Measurements from ENCODE around the gene SLC44A4. TPM values are rescaled to one million over a fixed set of nuclear protein-coding genes. Genes with fewer than 3 reads are reported as not detected.
"Not testable (repeated sequence)": the region's sequence is repeated elsewhere in the genome, so short reads cannot be mapped to it uniquely, and the experiment has no call there.

SLC44A4 gene
- total RNA-seq, 5 donors from 2014 or later (not counting 1 experiment from before 2014, with no cell fraction given): 0.13 to 0.96 (median 0.57) TPM; not detected in 2

GRCh38 chr6:31861150-31861549 is 17.6 kb downstream of the SLC44A4 start:
- DNase-seq (no peak), ATAC-seq (replicated peaks in 1 of 4) (no peak)
- POLR2A ChIA-PET: no interaction called here
- CTCF ChIA-PET: no interaction called here
- H3K27ac ChIP-seq (ENCODE audit: low read length): no peak overlapping the region
- H3K4me1 Mint-ChIP-seq: peaks cover 23 to 33% (median 23%) of the 10 kb centered on the region in 3 donors
- WGBS (ENCODE audit: insufficient coverage): 88% methylated on average over 5 of the region's 7 CpGs
- no peak overlapping the region for H3K4me3 ChIP-seq (ENCODE audit: control insufficient read depth in 1 of 2, extremely low read depth in 1 of 2, low read length in 1 of 2)
- H3K4me1 ChIP-seq (ENCODE audit: control insufficient read depth in 1 of 2, extremely low read depth in 1 of 2, insufficient read depth in 2 of 2, low read length in 2 of 2): peaks cover 10 to 26% of the 10 kb centered on the region in 2 experiments
- H3K9me3 ChIP-seq: no peaks in the 10 kb centered on the region
- H3K36me3 Mint-ChIP-seq: peaks cover 28% of the 10 kb centered on the region
- H3K36me3 ChIP-seq (ENCODE audit: control insufficient read depth in 2 of 2, extremely low read depth in 1 of 2, insufficient read depth in 1 of 2, low read length in 1 of 2): peaks cover 10 to 26% of the 10 kb centered on the region in 2 donors
- H3K9me3 Mint-ChIP-seq: no peaks in the 10 kb centered on the region
- peaks cover 0 to 8% of the 10 kb centered on the region in 2 experiments for H3K27me3 ChIP-seq (replicated peaks in 1 of 2; ENCODE audit: control insufficient read depth in 2 of 2, extremely low read depth in 1 of 2, insufficient read depth in 2 of 2, low read length in 1 of 2)
- H3K27me3 Mint-ChIP-seq: no peaks in the 10 kb centered on the region
- no peak overlapping the region for H3K27ac Mint-ChIP-seq
- peak overlapping the region; percentile 91 to 97 (median 93) for H3K4me3 Mint-ChIP-seq

GRCh38 chr6:31860349-31860748 is 18.4 kb downstream of the SLC44A4 start:
- H3K27me3 ChIP-seq (replicated peaks in 1 of 2; ENCODE audit: control insufficient read depth in 2 of 2, extremely low read depth in 1 of 2, insufficient read depth in 2 of 2, low read length in 1 of 2): peaks cover 0 to 3% of the 10 kb centered on the region in 2 experiments
- Mint-ChIP-seq H3K4me1 (peaks cover 23 to 33% (median 23%) of the 10 kb centered on the region in 3 donors), H3K9me3 (no peaks in the 10 kb centered on the region), H3K27me3 (no peaks in the 10 kb centered on the region), H3K27ac (no peak overlapping the region), H3K36me3 (peaks cover 28% of the 10 kb centered on the region), H3K4me3 (no peak overlapping the region)
- DNase-seq (no peak), ATAC-seq (replicated peaks in 1 of 4) (no peak)
- H3K36me3 ChIP-seq (ENCODE audit: control insufficient read depth in 2 of 2, extremely low read depth in 1 of 2, insufficient read depth in 1 of 2, low read length in 1 of 2): peaks cover 10 to 26% of the 10 kb centered on the region in 2 donors
- H3K27ac ChIP-seq (ENCODE audit: low read length): no peak overlapping the region
- no peaks in the 10 kb centered on the region for H3K9me3 ChIP-seq
- POLR2A ChIA-PET: interaction anchor here in 1 of 2 donors (1.2 kb wide), 1 partner anchor 25 kb away, joined by 8 read pairs; no protein-coding TSS in a partner anchor
- peaks cover 10 to 26% of the 10 kb centered on the region in 2 experiments for H3K4me1 ChIP-seq (ENCODE audit: control insufficient read depth in 1 of 2, extremely low read depth in 1 of 2, insufficient read depth in 2 of 2, low read length in 2 of 2)
- WGBS (ENCODE audit: insufficient coverage): 99% methylated on average over 7 of the region's 13 CpGs
- CTCF ChIA-PET: interaction anchor here in 1 of 2 donors (0.9 kb wide), 1 partner anchor 22 kb away, joined by 4 read pairs; no protein-coding TSS in a partner anchor
- H3K4me3 ChIP-seq (ENCODE audit: control insufficient read depth in 1 of 2, extremely low read depth in 1 of 2, low read length in 1 of 2): no peak overlapping the region

- Histone ChIP-seq H3K9me3 (no peaks in the 10 kb centered on the region), H3K27me3 (replicated peaks in 1 of 2; ENCODE audit: control insufficient read depth in 2 of 2, extremely low read depth in 1 of 2, insufficient read depth in 2 of 2, low read length in 1 of 2) (peaks cover 0 to 3% of the 10 kb centered on the region in 2 experiments), H3K4me3 (ENCODE audit: control insufficient read depth in 1 of 2, extremely low read depth in 1 of 2, low read length in 1 of 2) (no peak overlapping the region), H3K4me1 (ENCODE audit: control insufficient read depth in 1 of 2, extremely low read depth in 1 of 2, insufficient read depth in 2 of 2, low read length in 2 of 2) (peaks cover 10 to 26% of the 10 kb centered on the region in 2 experiments), H3K27ac (ENCODE audit: low read length) (no peak overlapping the region), H3K36me3 (ENCODE audit: control insufficient read depth in 2 of 2, extremely low read depth in 1 of 2, insufficient read depth in 1 of 2, low read length in 1 of 2) (peaks cover 10 to 26% of the 10 kb centered on the region in 2 donors)
- ATAC-seq (replicated peaks in 1 of 4): no peak
- Mint-ChIP-seq H3K27ac (no peak overlapping the region), H3K36me3 (peaks cover 28% of the 10 kb centered on the region), H3K4me1 (peaks cover 23 to 33% (median 23%) of the 10 kb centered on the region in 3 donors), H3K9me3 (no peaks in the 10 kb centered on the region), H3K27me3 (no peaks in the 10 kb centered on the region), H3K4me3 (peak overlapping the region in 1 of 3 donors; percentile 28)
- CTCF ChIA-PET: interaction anchor here (0.6 to 0.9 kb wide), 2 partner anchors 21 to 310 kb away, joined by 4 to 5 read pairs; no protein-coding TSS in a partner anchor
- DNase-seq: no peak
- 94% methylated on average over 11 of the region's 11 CpGs for whole genome bisulfite sequencing (ENCODE audit: insufficient coverage)
- POLR2A ChIA-PET: interaction anchor here in 1 of 2 donors (1.2 kb wide), 1 partner anchor 25 kb away, joined by 8 read pairs; no protein-coding TSS in a partner anchor
Observed at GRCh38 chr6:31859923-31860322, 18.9 kb downstream of the SLC44A4 start.

- Histone ChIP-seq H3K36me3 (ENCODE audit: control insufficient read depth in 2 of 2, extremely low read depth in 1 of 2, insufficient read depth in 1 of 2, low read length in 1 of 2) (peaks cover 10 to 26% of the 10 kb centered on the region in 2 donors), H3K9me3 (no peaks in the 10 kb centered on the region), H3K27ac (ENCODE audit: low read length) (no peak overlapping the region), H3K27me3 (replicated peaks in 1 of 2; ENCODE audit: control insufficient read depth in 2 of 2, extremely low read depth in 1 of 2, insufficient read depth in 2 of 2, low read length in 1 of 2) (no peaks in the 10 kb centered on the region), H3K4me3 (ENCODE audit: control insufficient read depth in 1 of 2, extremely low read depth in 1 of 2, low read length in 1 of 2) (no peak overlapping the region), H3K4me1 (ENCODE audit: control insufficient read depth in 1 of 2, extremely low read depth in 1 of 2, insufficient read depth in 2 of 2, low read length in 2 of 2) (peaks cover 6 to 17% of the 10 kb centered on the region in 2 experiments)
- H3K36me3 Mint-ChIP-seq: peaks cover 28% of the 10 kb centered on the region
- 87% methylated on average over 3 of the region's 8 CpGs for WGBS (ENCODE audit: insufficient coverage)
- no peak overlapping the region for H3K27ac Mint-ChIP-seq
- no peak for ATAC-seq (replicated peaks in 1 of 4)
- peaks cover 17 to 26% (median 18%) of the 10 kb centered on the region in 3 donors for H3K4me1 Mint-ChIP-seq
- H3K27me3 Mint-ChIP-seq: no peaks in the 10 kb centered on the region
- ChIA-PET POLR2A (interaction anchor here in 1 of 2 donors (0.6 kb wide), 2 partner anchors 117 to 198 kb away, joined by 3 to 6 read pairs; partner anchors contain the start of gene C6orf47), CTCF (interaction anchor here in 1 of 2 donors (0.7 kb wide), 1 partner anchor 131 kb away, joined by 4 read pairs; no protein-coding TSS in a partner anchor)
- no peaks in the 10 kb centered on the region for H3K9me3 Mint-ChIP-seq
- no peak overlapping the region for H3K4me3 Mint-ChIP-seq
- DNase-seq: no peak
Observed at GRCh38 chr6:31858707-31859106, 20.1 kb downstream of the SLC44A4 start.

GRCh38 chr6:31857774-31858173 is 21.0 kb downstream of the SLC44A4 start:
- CTCF ChIA-PET: interaction anchor here in 1 of 2 donors (0.6 kb wide), 1 partner anchor 149 kb away, joined by 4 read pairs; no protein-coding TSS in a partner anchor
- H3K27me3 Mint-ChIP-seq; DNase-seq; H3K9me3 ChIP-seq; H3K27ac ChIP-seq (ENCODE audit: low read length); H3K4me3 Mint-ChIP-seq; H3K9me3 Mint-ChIP-seq; H3K4me3 ChIP-seq (ENCODE audit: control insufficient read depth in 1 of 2, extremely low read depth in 1 of 2, low read length in 1 of 2); H3K27me3 ChIP-seq (replicated peaks in 1 of 2; ENCODE audit: control insufficient read depth in 2 of 2, extremely low read depth in 1 of 2, insufficient read depth in 2 of 2, low read length in 1 of 2); ATAC-seq (replicated peaks in 1 of 4); POLR2A ChIA-PET; H3K27ac Mint-ChIP-seq; H3K4me1 ChIP-seq (ENCODE audit: control insufficient read depth in 1 of 2, extremely low read depth in 1 of 2, insufficient read depth in 2 of 2, low read length in 2 of 2): not testable (repeated sequence)
- 92% methylated on average over 8 of the region's 8 CpGs for WGBS (ENCODE audit: insufficient coverage)
- Mint-ChIP-seq H3K4me1 (peaks cover 14 to 16% (median 14%) of the 10 kb centered on the region in 3 donors), H3K36me3 (peaks cover 28% of the 10 kb centered on the region)
- H3K36me3 ChIP-seq (ENCODE audit: control insufficient read depth in 2 of 2, extremely low read depth in 1 of 2, insufficient read depth in 1 of 2, low read length in 1 of 2): peaks cover 10 to 26% of the 10 kb centered on the region in 2 donors

- H3K4me3 Mint-ChIP-seq; CTCF ChIA-PET; ATAC-seq (replicated peaks in 1 of 4); H3K36me3 Mint-ChIP-seq; H3K27ac Mint-ChIP-seq; H3K36me3 ChIP-seq (ENCODE audit: control insufficient read depth in 2 of 2, extremely low read depth in 1 of 2, insufficient read depth in 1 of 2, low read length in 1 of 2); POLR2A ChIA-PET; DNase-seq; H3K27ac ChIP-seq (ENCODE audit: low read length); H3K9me3 Mint-ChIP-seq; H3K27me3 ChIP-seq (replicated peaks in 1 of 2; ENCODE audit: control insufficient read depth in 2 of 2, extremely low read depth in 1 of 2, insufficient read depth in 2 of 2, low read length in 1 of 2); H3K9me3 ChIP-seq; H3K4me1 ChIP-seq (ENCODE audit: control insufficient read depth in 1 of 2, extremely low read depth in 1 of 2, insufficient read depth in 2 of 2, low read length in 2 of 2); H3K27me3 Mint-ChIP-seq; H3K4me3 ChIP-seq (ENCODE audit: control insufficient read depth in 1 of 2, extremely low read depth in 1 of 2, low read length in 1 of 2); H3K4me1 Mint-ChIP-seq: not testable (repeated sequence)
- WGBS (ENCODE audit: insufficient coverage): 99% methylated on average over 20 of the region's 35 CpGs
Observed at GRCh38 chr6:31851980-31852718, 26.6 kb downstream of the SLC44A4 start.
